Mesenchymal stem cell (in vitro differentiated cells and primary cell): ENCODE data around the gene DNAH8.

Experiments used
- DNase-seq: peaks from one replicate; pipeline ENCODE4 v3.0.0-alpha.2; 2013
- H2AFZ ChIP-seq: one replicate; pipeline ENCODE4 v1.6.1; 2013; ENCODE audit warnings: low read depth, mild to moderate bottlenecking, control low read depth, inconsistent platforms, low read length, moderate library complexity
- H2AK5ac ChIP-seq: 2 replicates; pipeline ENCODE4 v1.6.1; 2013; ENCODE audit warnings: low read length, moderate library complexity, mild to moderate bottlenecking, inconsistent platforms; ENCODE audit not compliant: severe bottlenecking
- H2BK120ac ChIP-seq: one replicate; pipeline ENCODE4 v1.6.1; 2013; ENCODE audit warnings: low read depth, mild to moderate bottlenecking, inconsistent platforms, low read length, moderate library complexity
- H2BK12ac ChIP-seq, 2 experiments: one replicate each; pipeline ENCODE4 v1.6.1; 2013; ENCODE audit warnings: inconsistent platforms in 2 of 2, low read length in 2 of 2, mild to moderate bottlenecking in 2 of 2, moderate library complexity in 2 of 2, control low read depth in 1 of 2
- H2BK15ac ChIP-seq: one replicate; pipeline ENCODE4 v1.6.1; 2013; ENCODE audit warnings: mild to moderate bottlenecking, low read depth, inconsistent platforms; ENCODE audit not compliant: poor library complexity, severe bottlenecking
- H2BK5ac ChIP-seq: 2 replicates; pipeline ENCODE4 v1.6.1; 2013; ENCODE audit warnings: low read depth, mild to moderate bottlenecking, low read length, control low read depth, inconsistent platforms; ENCODE audit not compliant: poor library complexity, severe bottlenecking
- H3K14ac ChIP-seq, 2 experiments: one replicate each; pipeline ENCODE4 v1.6.1; 2013; ENCODE audit warnings: inconsistent platforms in 2 of 2, low read length in 2 of 2, control low read depth in 1 of 2, mild to moderate bottlenecking in 1 of 2, moderate library complexity in 1 of 2
- H3K18ac ChIP-seq, 2 experiments: one replicate each; pipeline ENCODE4 v1.6.1; 2013; ENCODE audit warnings: inconsistent platforms in 2 of 2, low read length in 2 of 2, control low read depth in 1 of 2, low read depth in 1 of 2, mild to moderate bottlenecking in 1 of 2
- H3K23ac ChIP-seq, 2 experiments: one replicate each; pipeline ENCODE4 v1.6.1; 2013; ENCODE audit warnings: inconsistent platforms in 2 of 2, low read length in 2 of 2, mild to moderate bottlenecking in 2 of 2, moderate library complexity in 2 of 2, control low read depth in 1 of 2
- H3K27ac ChIP-seq: 2 replicates; pipeline ENCODE4 v1.5.1; 2013; ENCODE audit warnings: mild to moderate bottlenecking, moderate library complexity, low read length, control low read depth, inconsistent platforms; ENCODE audit not compliant: poor library complexity, severe bottlenecking
- H3K27me3 ChIP-seq, 2 experiments: 2 replicates each; pipeline versions ENCODE4 v1.6.1 to v1.7.0; 2013; ENCODE audit warnings: low read length in 2 of 2, mild to moderate bottlenecking in 2 of 2, moderate library complexity in 2 of 2, control low read depth in 1 of 2, inconsistent platforms in 1 of 2; ENCODE audit not compliant: control insufficient read depth in 1 of 2, insufficient read depth in 1 of 2
- H3K36me3 ChIP-seq, 2 experiments: 2 replicates each; pipeline versions ENCODE4 v1.6.1 to v1.7.0; 2013; ENCODE audit warnings: low read length in 2 of 2, control low read depth in 1 of 2, inconsistent platforms in 1 of 2, low read depth in 1 of 2, mild to moderate bottlenecking in 1 of 2; ENCODE audit not compliant: insufficient read depth in 2 of 2, control insufficient read depth in 1 of 2
- H3K4ac ChIP-seq, 2 experiments: one replicate each; pipeline ENCODE4 v1.6.1; 2013; ENCODE audit warnings: inconsistent platforms in 2 of 2, low read length in 2 of 2, mild to moderate bottlenecking in 2 of 2, moderate library complexity in 2 of 2, control low read depth in 1 of 2, low read depth in 1 of 2
- H3K4me1 ChIP-seq: 2 replicates; pipeline ENCODE4 v1.6.1; 2013; ENCODE audit warnings: low read depth, low read length, control low read depth; ENCODE audit not compliant: control insufficient read depth, insufficient read depth
- H3K4me2 ChIP-seq: 2 replicates; pipeline ENCODE4 v1.6.1; 2013; ENCODE audit warnings: low read length, mild to moderate bottlenecking, inconsistent platforms; ENCODE audit not compliant: poor library complexity, severe bottlenecking
- H3K4me3 ChIP-seq, 2 experiments: 2 replicates each; pipeline versions ENCODE4 v1.5.1 to v1.7.0; 2013; ENCODE audit warnings: low read length in 2 of 2, mild to moderate bottlenecking in 2 of 2, control low read depth in 1 of 2, low read depth in 1 of 2; ENCODE audit not compliant: insufficient read depth in 1 of 2
- H3K79me1 ChIP-seq: replicated peaks from 2 replicates; pipeline ENCODE4 v1.6.1; 2013; ENCODE audit warnings: mild to moderate bottlenecking, control low read depth, low read length, inconsistent platforms; ENCODE audit not compliant: poor library complexity, severe bottlenecking
- H3K9ac ChIP-seq: 2 replicates; pipeline ENCODE4 v1.7.0; 2013; ENCODE audit warnings: mild to moderate bottlenecking, low read length, moderate library complexity
- H3K9me3 ChIP-seq: 2 replicates; pipeline ENCODE4 v1.7.0; 2013; ENCODE audit warnings: mild to moderate bottlenecking, low read length; ENCODE audit not compliant: control insufficient read depth
- H4K8ac ChIP-seq: one replicate; pipeline ENCODE4 v1.6.1; 2013; ENCODE audit warnings: inconsistent platforms, mild to moderate bottlenecking, low read length, moderate library complexity
- H4K91ac ChIP-seq: one replicate; pipeline ENCODE4 v1.6.1; 2013; ENCODE audit warnings: mild to moderate bottlenecking, low read length, inconsistent platforms
- whole genome bisulfite sequencing: methylation state at CpG from one replicate; pipeline ENCODE4 v1.1.7; 2013; ENCODE audit warnings: mixed read lengths; 5-methylcytosine and 5-hydroxymethylcytosine counted together

DNAH8 gene

GRCh38 chr6:39075807-39076622 lies 360.9 kb downstream of the DNAH8 start:
- no peaks in the 10 kb centered on the region for H3K79me1 ChIP-seq
- H3K9me3 ChIP-seq, result no peaks in the 10 kb centered on the region
- H3K14ac ChIP-seq, result no peak overlapping the region
- no peak overlapping the region for H3K4me2 ChIP-seq
- H2BK12ac ChIP-seq, result no peak overlapping the region
- no peak overlapping the region for H3K18ac ChIP-seq
- H3K9ac ChIP-seq, result no peak overlapping the region
- no peaks in the 10 kb centered on the region for H3K36me3 ChIP-seq
- no peak overlapping the region for H4K8ac ChIP-seq
- no peak overlapping the region for H2BK120ac ChIP-seq
- H3K4me1 ChIP-seq, result no peaks in the 10 kb centered on the region
- 79% methylated on average over 11 of the region's 11 CpGs for WGBS
- no peak overlapping the region for H3K27ac ChIP-seq
- no peak overlapping the region for H2AFZ ChIP-seq
- no peak for DNase-seq
- H2BK5ac ChIP-seq, result no peak overlapping the region
- peaks cover 4 to 38% of the 10 kb centered on the region in 2 experiments for H3K27me3 ChIP-seq
- no peak overlapping the region for H2BK15ac ChIP-seq
- H2AK5ac ChIP-seq, result no peak overlapping the region
- no peak overlapping the region for H3K23ac ChIP-seq
- no peak overlapping the region for H3K4me3 ChIP-seq
- no peak overlapping the region for H4K91ac ChIP-seq
- no peak overlapping the region for H3K4ac ChIP-seq

DNA sequence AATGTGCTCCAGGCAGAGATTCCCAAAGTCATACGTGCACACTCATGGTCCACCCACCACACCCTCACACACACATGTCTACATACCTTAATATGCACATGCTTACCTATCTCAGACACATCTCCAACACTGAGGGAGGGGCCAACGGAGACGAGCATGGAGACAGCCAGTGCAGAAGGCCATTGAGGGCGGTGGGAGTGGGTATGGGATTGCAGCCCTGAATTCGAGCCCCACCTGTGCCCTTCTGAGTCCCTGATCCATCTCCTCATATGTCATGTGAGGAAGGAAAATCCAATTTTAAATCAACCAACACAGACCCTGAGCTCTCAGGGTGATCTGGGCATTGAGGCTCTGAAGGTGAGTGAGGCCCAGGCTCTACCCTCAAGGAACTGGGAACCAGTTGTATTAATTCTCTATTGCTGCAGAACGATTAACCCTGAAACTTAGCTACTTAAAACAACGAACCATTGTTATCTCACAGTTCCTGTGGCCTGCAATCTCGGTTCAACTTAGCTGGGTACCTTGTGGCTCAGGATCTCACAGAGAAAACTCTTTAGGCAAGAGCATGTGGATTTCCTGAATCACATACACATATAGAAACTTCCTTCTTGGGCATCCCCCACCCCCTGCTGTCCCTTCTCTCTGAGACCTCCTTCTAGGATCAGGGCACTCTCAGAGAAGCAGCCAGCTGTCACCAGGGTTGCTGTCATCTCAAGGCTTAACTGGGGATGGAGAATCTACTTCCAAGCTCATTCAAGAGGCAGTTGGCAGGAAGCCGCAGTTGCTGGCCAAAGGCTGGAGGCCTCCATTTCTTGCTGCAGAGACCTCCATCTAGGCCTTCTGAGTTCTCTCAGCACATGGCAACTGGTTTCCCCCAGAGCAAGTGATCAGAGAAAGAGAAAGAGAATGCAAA lies 361.8 kb downstream of the DNAH8 start:
- Histone ChIP-seq H3K18ac (no peak overlapping the region), H3K23ac (no peak overlapping the region), H3K14ac (no peak overlapping the region), H2BK15ac (no peak overlapping the region), H2BK5ac (no peak overlapping the region), H3K27ac (no peak overlapping the region), H4K91ac (no peak overlapping the region), H3K4me1 (no peaks in the 10 kb centered on the region), H3K4me3 (no peak overlapping the region), H3K27me3 (peaks cover 11 to 44% of the 10 kb centered on the region in 2 experiments), H3K9ac (no peak overlapping the region), H4K8ac (no peak overlapping the region), H2AK5ac (no peak overlapping the region), H2BK120ac (no peak overlapping the region), H2AFZ (no peak overlapping the region), H3K79me1 (no peaks in the 10 kb centered on the region), H3K4ac (no peak overlapping the region), H3K4me2 (no peak overlapping the region), H2BK12ac (no peak overlapping the region), H3K9me3 (no peaks in the 10 kb centered on the region), H3K36me3 (no peaks in the 10 kb centered on the region)
- DNase-seq, result no peak
- WGBS, result 70% methylated on average over 7 of the region's 9 CpGs

DNA sequence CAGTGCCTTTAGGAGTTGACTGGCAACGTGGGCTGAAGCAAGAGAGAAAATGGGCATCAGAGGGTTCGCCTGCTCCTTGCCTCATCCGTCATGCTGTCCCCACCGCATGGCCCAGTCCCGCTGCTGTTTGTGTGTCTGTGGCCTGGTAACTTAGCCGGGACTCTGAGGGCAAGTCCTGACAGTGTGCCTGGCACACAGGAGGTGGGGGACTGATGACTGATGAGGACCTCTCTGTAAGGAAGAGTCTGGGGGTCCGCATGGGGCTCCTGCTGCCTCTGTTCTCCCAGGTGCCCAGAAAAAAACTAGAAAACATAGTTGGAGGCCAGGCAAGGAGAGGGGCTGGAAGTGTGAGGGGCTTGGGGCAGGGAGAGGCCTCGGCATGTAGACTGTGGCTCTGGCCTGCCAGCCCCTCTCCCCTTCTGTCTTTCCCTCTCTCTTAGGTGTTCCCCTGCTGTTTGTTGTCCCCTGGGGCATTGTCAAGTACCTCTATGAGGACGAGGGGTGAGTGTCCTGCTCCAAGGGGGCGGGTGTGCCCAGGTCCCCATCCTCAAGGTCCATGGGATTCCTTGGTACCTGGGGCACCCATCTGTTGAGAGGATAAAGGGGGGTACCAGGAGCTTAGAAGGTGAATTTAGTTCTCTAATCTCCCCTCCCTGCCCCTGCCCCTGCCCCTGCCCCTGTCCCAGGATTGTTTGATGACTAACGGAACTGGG lies 362.9 kb downstream of the DNAH8 start:
- no peak overlapping the region for H3K18ac ChIP-seq
- H2AFZ ChIP-seq, result no peak overlapping the region
- no peaks in the 10 kb centered on the region for H3K9me3 ChIP-seq
- 78% methylated on average over 11 of the region's 11 CpGs for WGBS
- no peak overlapping the region for H3K4me3 ChIP-seq
- H2BK15ac ChIP-seq, result no peak overlapping the region
- no peak overlapping the region for H3K27ac ChIP-seq
- H3K4me2 ChIP-seq, result no peak overlapping the region
- H4K91ac ChIP-seq, result no peak overlapping the region
- no peak overlapping the region for H3K4ac ChIP-seq
- no peak overlapping the region for H3K14ac ChIP-seq
- H2BK120ac ChIP-seq, result no peak overlapping the region
- no peak overlapping the region for H2AK5ac ChIP-seq
- H3K27me3 ChIP-seq, result peaks cover 18 to 48% of the 10 kb centered on the region in 2 experiments
- no peak overlapping the region for H3K23ac ChIP-seq
- no peaks in the 10 kb centered on the region for H3K79me1 ChIP-seq
- no peak overlapping the region for H4K8ac ChIP-seq
- no peak overlapping the region for H2BK12ac ChIP-seq
- DNase-seq, result no peak
- no peak overlapping the region for H2BK5ac ChIP-seq
- no peaks in the 10 kb centered on the region for H3K36me3 ChIP-seq
- no peak overlapping the region for H3K9ac ChIP-seq
- H3K4me1 ChIP-seq, result no peaks in the 10 kb centered on the region
